ENCODE data around the gene DHRS12.

Gene DHRS12

GRCh38 chr13:51747438-51748434, 56.2 kb downstream of the DHRS12 start:
- DNase-seq = no peak

- DNase-seq = no peak
Measured at GRCh38 chr13:51746802-51747201, 57.2 kb downstream of the DHRS12 start.

- no peak for DNase-seq
Measured at GRCh38 chr13:51745243-51745642, 58.7 kb downstream of the DHRS12 start.

GRCh38 chr13:51742611-51743010, 61.4 kb downstream of the DHRS12 start:
- no peak for DNase-seq

- DNase-seq = no peak
Measured at GRCh38 chr13:51742031-51742430, 61.9 kb downstream of the DHRS12 start.

GRCh38 chr13:51740698-51741097, 63.3 kb downstream of the DHRS12 start:
- DNase-seq = no peak

GRCh38 chr13:51739027-51739764, 64.8 kb downstream of the DHRS12 start:
- no peak for DNase-seq

- no peak for DNase-seq
Measured at GRCh38 chr13:51738226-51738905, 65.6 kb downstream of the DHRS12 start.

- DNase-seq = no peak
Measured at GRCh38 chr13:51737609-51738008, 66.4 kb downstream of the DHRS12 start.

GRCh38 chr13:51734786-51735185, 69.2 kb downstream of the DHRS12 start:
- DNase-seq = no peak

GRCh38 chr13:51733374-51734298, 70.3 kb downstream of the DHRS12 start:
- no peak for DNase-seq

GRCh38 chr13:51731759-51732158, 72.2 kb downstream of the DHRS12 start:
- no peak for DNase-seq

GRCh38 chr13:51730927-51731326, 73.0 kb downstream of the DHRS12 start:
- no peak for DNase-seq

- no peak for DNase-seq
Measured at GRCh38 chr13:51729866-51730553, 74.0 kb downstream of the DHRS12 start.

GRCh38 chr13:51728972-51729371, 75.0 kb downstream of the DHRS12 start:
- no peak for DNase-seq

GRCh38 chr13:51728275-51728673, 75.7 kb downstream of the DHRS12 start:
- no peak for DNase-seq

GRCh38 chr13:51727634-51728274, 76.2 kb downstream of the DHRS12 start:
- no peak for DNase-seq

GRCh38 chr13:51726446-51727193, 77.3 kb downstream of the DHRS12 start:
- DNase-seq = no peak

- DNase-seq = no peak
Measured at GRCh38 chr13:51724721-51725120, 79.2 kb downstream of the DHRS12 start.

GRCh38 chr13:51723529-51723928, 80.4 kb downstream of the DHRS12 start:
- no peak for DNase-seq
